Neural cell (in vitro differentiated cells): ENCODE results near the gene AKT1S1.

Experiments used
- CTCF ChIP-seq: fragments of 450-650 bp; IDR thresholded peaks from 2 replicates; pipeline ENCODE4 v1.5.1; 2014; ENCODE audit warnings: antibody characterized with exemption, mild to moderate bottlenecking, moderate library complexity; ENCODE audit not compliant: poor library complexity, severe bottlenecking
- EP300 ChIP-seq: fragments of 450-650 bp; conservative IDR thresholded peaks from 2 replicates; pipeline ENCODE4 v1.6.1; 2014; ENCODE audit warnings: antibody characterized with exemption, mild to moderate bottlenecking, moderate library complexity; ENCODE audit not compliant: poor library complexity, severe bottlenecking
- EZH2 ChIP-seq: fragments of 200-600, 300-800 bp; shearing (Covaris generic), sonication (generic); IDR thresholded peaks from 2 replicates; pipeline ENCODE4 v1.6.1; 2014; ENCODE audit warnings: antibody characterized with exemption, low read length, borderline replicate concordance, mild to moderate bottlenecking; ENCODE audit not compliant: insufficient read depth, poor library complexity, severe bottlenecking
- MXI1 ChIP-seq: fragments of 450-650 bp; conservative IDR thresholded peaks from 2 replicates; pipeline ENCODE4 v1.6.1; 2014; ENCODE audit warnings: antibody characterized with exemption, mild to moderate bottlenecking; ENCODE audit not compliant: poor library complexity, severe bottlenecking
- RAD21 ChIP-seq: fragments of 450-650 bp; conservative IDR thresholded peaks from 2 replicates; pipeline ENCODE4 v1.6.1; 2014; ENCODE audit warnings: antibody characterized with exemption, mild to moderate bottlenecking, moderate library complexity
- REST ChIP-seq: IDR thresholded peaks from 2 replicates; pipeline ENCODE4 v1.6.1; 2012; ENCODE audit warnings: borderline replicate concordance
- TAF1 ChIP-seq: IDR thresholded peaks from 2 replicates; pipeline ENCODE4 v1.6.1; 2012; ENCODE audit warnings: low read depth

DNA sequence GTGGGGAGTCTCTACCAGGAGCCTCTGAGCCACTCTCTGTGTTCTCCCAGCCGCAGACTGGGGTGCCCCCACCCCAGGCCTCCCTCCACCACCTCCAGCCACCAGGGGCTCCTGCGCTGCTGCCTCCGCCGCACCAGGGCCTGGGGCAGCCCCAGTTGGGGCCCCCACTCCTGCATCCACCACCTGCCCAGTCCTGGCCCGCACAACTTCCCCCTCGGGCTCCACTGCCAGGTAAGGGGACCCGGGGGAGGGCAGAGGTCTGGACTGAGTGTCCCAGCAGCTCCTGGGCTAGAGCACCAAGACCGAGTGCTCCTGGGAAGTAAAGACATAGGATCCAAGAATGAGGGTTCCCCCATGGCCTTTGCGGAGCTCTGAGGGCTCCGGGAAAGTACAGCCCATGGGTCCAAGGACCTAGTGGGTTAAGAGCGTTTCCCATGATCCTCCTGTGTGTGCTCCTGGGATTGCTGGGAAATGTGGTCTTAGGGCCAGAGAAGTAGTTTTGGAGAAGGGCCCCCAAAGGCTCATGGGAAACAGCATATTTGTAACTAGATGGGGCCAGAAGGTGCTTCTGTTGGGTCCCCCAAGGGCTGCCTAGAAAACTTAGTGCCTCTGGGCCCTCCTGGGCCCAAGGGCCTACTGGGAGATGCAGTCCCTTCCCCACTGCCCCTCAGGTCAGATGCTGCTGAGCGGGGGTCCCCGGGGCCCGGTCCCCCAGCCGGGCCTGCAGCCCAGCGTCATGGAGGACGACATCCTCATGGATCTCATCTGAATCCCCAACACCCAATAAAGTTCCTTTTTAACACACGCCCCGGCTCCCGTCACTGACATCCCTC lies 40.8 kb downstream of the AKT1S1 start:
- TF ChIP-seq CTCF (no peak), TAF1 (no peak), EZH2 (no peak), EP300 (no peak), RAD21 (no peak), MXI1 (no peak), REST (no peak)
